22Rv1 (cell line): Measurements from ENCODE around the gene ZBTB7A.
"Not testable (repeated sequence)": the region's sequence is repeated elsewhere in the genome, so short reads cannot be mapped to it uniquely, and the experiment has no call there.

Experiments
- H3K27ac ChIP-seq: fragments of 450-650 bp; 2 replicates; pipeline ENCODE4 v1.5.1; 2017
- ZFX ChIP-seq: fragments of 450-650 bp; IDR thresholded peaks from 2 replicates; pipeline ENCODE4 v1.6.1; 2017; ENCODE audit warnings: antibody characterized with exemption, borderline replicate concordance
- TF ChIP-seq, protein P1 (sequence below): fragments of 450-650 bp; IDR thresholded peaks from 2 replicates; pipeline ENCODE4 v1.5.1; 2017; ENCODE audit warnings: mild to moderate bottlenecking

The ZBTB7A gene

DNA sequence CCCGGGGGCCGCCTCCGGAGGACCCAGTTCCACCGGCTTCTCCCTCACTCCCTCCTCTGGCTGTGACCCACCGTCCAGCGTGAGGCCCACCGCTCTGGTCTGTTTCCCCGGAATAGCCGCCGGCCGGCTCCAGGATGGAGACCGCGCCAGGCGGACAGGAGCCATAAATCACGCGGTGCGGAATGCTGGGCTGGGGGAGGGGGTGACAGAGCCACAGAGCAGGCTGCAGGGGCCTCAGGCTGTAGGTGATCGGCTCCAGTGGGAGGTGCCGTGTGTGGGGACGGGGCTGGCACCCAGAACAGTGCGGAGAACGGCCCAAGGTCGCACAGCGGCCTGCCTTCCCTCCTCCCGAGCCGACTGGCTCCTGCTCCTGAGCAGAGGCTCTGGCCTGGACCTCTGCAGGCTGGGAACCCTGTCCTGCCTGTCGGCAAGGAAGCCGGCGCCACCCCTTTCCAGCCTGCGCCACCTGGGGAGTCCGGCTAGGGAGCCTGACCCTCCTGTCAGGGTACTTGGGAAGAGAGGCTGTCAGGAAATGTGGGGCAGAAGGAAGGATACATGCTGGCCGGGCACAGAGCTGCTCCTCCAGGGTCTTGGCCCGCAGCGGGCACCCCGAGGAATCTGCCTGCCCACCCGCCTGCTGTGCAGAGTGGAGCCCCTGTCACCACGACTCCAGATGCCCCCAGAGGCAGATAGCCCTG lies 50.8 kb downstream of the ZBTB7A start:
- no peak for TF ChIP-seq ZFX
- TF ChIP-seq, protein P1, sequence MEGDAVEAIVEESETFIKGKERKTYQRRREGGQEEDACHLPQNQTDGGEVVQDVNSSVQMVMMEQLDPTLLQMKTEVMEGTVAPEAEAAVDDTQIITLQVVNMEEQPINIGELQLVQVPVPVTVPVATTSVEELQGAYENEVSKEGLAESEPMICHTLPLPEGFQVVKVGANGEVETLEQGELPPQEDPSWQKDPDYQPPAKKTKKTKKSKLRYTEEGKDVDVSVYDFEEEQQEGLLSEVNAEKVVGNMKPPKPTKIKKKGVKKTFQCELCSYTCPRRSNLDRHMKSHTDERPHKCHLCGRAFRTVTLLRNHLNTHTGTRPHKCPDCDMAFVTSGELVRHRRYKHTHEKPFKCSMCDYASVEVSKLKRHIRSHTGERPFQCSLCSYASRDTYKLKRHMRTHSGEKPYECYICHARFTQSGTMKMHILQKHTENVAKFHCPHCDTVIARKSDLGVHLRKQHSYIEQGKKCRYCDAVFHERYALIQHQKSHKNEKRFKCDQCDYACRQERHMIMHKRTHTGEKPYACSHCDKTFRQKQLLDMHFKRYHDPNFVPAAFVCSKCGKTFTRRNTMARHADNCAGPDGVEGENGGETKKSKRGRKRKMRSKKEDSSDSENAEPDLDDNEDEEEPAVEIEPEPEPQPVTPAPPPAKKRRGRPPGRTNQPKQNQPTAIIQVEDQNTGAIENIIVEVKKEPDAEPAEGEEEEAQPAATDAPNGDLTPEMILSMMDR, result no peak
- H3K27ac ChIP-seq, result no peak overlapping the region

DNA sequence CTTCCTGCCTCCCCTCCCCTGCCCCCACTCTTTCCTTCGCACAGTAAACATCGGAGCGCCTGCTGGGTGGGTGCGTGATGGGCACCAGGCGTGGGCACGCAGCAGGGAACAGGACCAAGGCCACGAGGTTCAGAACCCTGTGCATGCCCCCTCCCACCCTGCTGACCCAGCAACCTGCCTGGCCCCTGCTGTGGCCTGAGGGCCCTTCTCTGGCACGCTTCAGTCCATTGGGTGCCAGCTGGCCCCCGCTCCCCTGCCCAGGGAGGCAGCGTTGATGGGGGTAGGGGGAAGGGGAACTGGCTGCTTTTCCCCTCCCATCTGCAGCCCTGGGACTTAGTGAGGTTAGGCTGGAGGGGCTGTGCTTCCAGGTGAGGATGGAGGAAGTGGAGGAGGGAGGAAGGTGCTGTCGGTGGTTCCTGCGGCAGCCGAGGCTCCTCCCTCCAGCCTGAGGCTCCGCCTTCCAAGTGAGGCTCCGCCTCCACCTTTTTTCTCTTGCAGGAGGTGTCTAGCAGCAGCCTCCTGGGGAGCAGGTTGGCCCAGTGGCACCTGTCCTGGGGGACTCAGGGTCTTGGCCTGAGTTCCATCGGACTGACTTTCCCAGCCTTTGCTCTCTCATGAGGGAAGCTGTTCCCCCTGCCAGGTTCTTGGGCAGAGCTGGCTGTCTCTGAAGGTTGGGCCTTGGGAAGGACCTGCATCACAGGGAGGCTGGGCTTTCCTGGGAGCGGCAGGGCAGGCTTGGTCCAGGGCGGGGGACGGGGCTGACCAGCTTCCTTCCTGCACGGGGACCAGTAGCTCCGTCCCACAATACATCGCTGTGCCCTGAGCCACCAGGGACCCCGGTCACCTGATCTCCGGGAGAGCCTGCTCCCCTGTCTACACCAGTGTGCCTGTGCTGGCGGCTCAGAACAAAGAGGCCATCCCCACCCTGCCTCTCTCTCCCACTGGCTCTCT lies 51.9 kb downstream of the ZBTB7A start:
- H3K27ac ChIP-seq, result peak overlapping the region; percentile 10; the same call in 1 of the 2 replicates
- TF ChIP-seq ZFX, result no peak
- TF ChIP-seq, protein P1, result no peak

DNA sequence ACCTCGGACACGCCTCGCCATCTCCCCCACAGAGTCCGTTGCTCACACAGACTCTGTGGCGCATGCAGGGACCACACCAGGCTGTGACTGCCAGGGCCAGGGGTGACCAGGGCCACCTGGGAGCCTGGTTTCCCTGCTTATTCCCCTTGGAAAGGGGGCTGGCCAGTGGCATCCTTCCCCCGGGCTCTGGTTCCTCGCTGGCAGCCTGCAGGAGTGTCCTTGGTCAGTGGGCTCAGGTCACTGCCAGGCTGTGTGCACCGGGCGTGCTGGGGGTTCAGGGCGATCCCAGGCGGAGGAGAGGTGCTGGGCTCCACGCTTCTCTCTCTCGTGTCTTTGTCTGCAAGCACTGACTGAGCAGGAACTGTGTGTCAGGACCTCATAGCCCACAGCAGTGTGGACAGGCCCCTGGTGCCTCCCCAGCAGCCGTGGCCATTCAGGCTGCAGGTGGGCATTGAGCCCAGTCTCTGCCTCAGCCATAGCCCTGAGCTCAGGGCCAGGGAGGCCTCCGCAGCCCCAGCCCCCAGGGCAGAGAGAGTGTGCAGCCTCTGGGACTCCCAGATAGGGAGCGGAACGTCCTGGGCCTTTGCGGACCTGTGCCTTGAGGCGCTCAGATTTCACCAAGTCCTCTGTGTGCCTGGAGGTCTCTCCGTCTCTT lies 52.7 kb downstream of the ZBTB7A start:
- no peak for TF ChIP-seq ZFX
- TF ChIP-seq, protein P1, result no peak
- no peak overlapping the region for H3K27ac ChIP-seq

DNA sequence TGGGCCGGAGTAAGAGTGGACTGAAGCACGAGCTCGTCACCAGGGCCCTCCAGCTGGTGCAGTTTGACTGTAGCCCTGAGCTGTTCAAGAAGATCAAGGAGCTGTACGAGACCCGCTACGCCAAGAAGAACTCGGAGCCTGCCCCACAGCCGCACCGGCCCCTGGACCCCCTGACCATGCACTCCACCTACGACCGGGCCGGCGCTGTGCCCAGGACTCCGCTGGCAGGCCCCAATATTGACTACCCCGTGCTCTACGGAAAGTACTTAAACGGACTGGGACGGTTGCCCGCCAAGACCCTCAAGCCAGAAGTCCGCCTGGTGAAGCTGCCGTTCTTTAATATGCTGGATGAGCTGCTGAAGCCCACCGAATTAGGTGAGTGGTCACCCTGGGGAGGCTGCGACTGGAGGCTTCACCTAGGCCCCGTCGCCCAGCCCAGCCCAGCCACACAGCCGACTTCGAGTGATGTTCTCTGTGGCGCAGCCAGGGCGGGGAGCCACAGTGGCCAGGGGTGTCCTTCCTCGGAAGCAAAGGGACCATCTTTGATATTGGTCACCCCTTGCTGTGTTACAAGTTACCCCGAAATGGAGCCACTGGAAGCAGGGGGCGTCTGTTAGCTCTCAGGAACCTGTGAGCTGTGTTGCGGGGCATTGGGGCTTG lies 53.6 kb downstream of the ZBTB7A start:
- H3K27ac ChIP-seq, result no peak overlapping the region
- TF ChIP-seq ZFX, result no peak
- TF ChIP-seq, protein P1, result no peak

DNA sequence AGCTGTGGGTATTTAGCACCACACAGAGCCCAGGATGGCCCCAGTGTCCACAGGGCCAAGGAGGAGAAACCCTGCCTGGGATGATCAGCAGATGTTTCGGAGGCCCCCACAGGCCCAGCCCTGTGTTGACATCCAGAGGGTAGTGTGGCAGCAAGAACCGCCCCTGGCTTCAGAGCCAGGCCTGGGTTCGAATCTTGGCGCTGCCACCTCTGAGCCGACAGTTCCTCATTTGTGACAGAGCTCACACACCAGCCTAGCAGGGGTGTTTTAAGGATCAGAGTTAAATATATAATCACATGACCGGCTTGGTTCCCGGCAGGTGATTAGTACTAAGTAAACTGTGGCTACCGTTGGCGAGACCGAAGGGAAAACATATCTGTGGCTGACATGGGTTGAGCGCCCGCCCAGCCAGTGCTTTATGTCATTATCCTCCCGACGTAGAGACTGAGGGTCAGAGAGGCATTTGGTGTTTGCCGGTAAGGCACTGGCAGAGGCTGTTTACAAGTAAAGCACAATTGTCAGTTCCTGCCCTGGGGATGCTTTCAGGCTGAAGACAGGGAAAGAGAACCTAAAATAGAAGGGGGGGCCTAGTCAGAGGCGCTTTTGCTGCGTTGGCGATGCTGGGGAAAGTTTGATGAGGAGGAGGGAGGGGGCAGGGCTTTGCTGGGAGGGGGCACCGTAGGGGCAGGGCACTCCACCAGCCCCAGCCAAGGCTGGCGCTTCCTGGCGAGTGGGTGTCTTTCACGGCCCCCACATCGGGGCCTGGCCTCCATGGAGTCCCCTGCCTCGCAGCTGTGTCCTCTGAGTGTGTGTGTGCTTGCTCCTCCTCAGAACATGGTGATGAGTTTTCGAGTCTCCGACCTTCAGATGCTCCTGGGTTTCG lies 54.4 kb downstream of the ZBTB7A start:
- TF ChIP-seq, protein P1, result no peak
- TF ChIP-seq ZFX, result no peak
- no peak overlapping the region for H3K27ac ChIP-seq

DNA sequence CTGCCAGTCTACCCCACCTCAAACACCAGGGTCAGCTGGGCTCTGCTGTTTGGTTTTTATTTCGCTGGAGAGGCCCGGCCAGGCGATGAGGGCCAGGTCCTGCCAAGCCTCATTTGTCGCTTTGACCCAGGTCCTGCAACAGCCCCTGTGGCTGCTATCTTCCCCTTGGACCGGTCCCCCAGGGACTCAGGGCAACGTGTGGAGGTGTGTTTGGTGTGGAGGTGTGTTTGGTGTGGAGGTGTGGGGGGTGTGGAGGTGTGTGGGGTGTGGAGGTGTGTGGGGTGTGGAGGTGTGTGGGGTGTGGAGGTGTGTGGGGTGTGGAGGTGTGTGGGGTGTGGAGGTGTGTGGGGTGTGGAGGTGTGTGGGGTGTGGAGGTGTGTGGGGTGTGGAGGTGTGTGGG lies 55.3 kb downstream of the ZBTB7A start:
- H3K27ac ChIP-seq, result not testable (repeated sequence)

DNA sequence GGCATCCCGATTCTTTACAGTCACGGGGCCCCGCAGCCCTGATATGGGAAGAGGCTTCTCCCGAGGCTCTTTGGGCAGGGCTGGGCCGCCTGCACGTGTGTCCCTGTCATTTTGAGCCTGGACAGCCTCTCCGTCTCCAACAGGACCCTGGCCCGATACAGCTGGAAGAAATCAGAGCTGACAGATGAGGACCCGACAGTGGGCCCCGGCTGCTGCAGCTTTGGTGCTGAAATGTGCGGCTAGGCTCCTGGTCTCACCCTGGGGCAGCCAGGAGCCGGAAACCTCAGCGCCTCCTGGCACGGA lies 55.9 kb downstream of the ZBTB7A start:
- TF ChIP-seq ZFX, result no peak
- TF ChIP-seq, protein P1, result no peak
- no peak overlapping the region for H3K27ac ChIP-seq
